ENCODE measurements around the gene ADM2.
A peak's percentile ranks its signal among the peaks of the same experiment; 100 is the strongest.

ADM2 gene

GRCh38 chr22:50522806-50523438, 41.6 kb downstream of the ADM2 start:
- DNase-seq (ENCODE audit: extremely low read depth in 1 of 2, low read depth in 1 of 2): no peak

GRCh38 chr22:50523458-50523805, 42.1 kb downstream of the ADM2 start:
- no peak for DNase-seq (ENCODE audit: extremely low read depth in 1 of 2, low read depth in 1 of 2)

GRCh38 chr22:50523806-50524675, 42.7 kb downstream of the ADM2 start:
- no peak for DNase-seq (ENCODE audit: extremely low read depth in 1 of 2, low read depth in 1 of 2)

GRCh38 chr22:50524676-50525103, 43.3 kb downstream of the ADM2 start:
- no peak for DNase-seq (ENCODE audit: extremely low read depth in 1 of 2, low read depth in 1 of 2)

- peak; percentile 95 to 96 for DNase-seq (ENCODE audit: extremely low read depth in 1 of 2, low read depth in 1 of 2)
Observed at GRCh38 chr22:50525104-50525857, 43.9 kb downstream of the ADM2 start, which contains the start of gene SCO2. Gene SCO2, minus strand, starts transcription at chr22:50525598. Its CDS starts 1,187 bp downstream, at chr22:50524411.

GRCh38 chr22:50525858-50526107, 44.4 kb downstream of the ADM2 start:
- no peak for DNase-seq (ENCODE audit: extremely low read depth in 1 of 2, low read depth in 1 of 2)

GRCh38 chr22:50526108-50526833, 44.9 kb downstream of the ADM2 start:
- DNase-seq (ENCODE audit: extremely low read depth in 1 of 2, low read depth in 1 of 2): peak in 1 of 2 donors; percentile 78

- no peak for DNase-seq (ENCODE audit: extremely low read depth in 1 of 2, low read depth in 1 of 2)
Observed at GRCh38 chr22:50526834-50527801, 45.8 kb downstream of the ADM2 start.

GRCh38 chr22:50527921-50528681, 46.8 kb downstream of the ADM2 start:
- no peak for DNase-seq (ENCODE audit: extremely low read depth in 1 of 2, low read depth in 1 of 2)

- no peak for DNase-seq (ENCODE audit: extremely low read depth in 1 of 2, low read depth in 1 of 2)
Observed at GRCh38 chr22:50528682-50529415, 47.5 kb downstream of the ADM2 start.

- no peak for DNase-seq (ENCODE audit: extremely low read depth in 1 of 2, low read depth in 1 of 2)
Observed at GRCh38 chr22:50529416-50529896, 48.1 kb downstream of the ADM2 start.

GRCh38 chr22:50529897-50530579, 48.7 kb downstream of the ADM2 start, which contains the start of gene TYMP:
Gene TYMP, minus strand, starts transcription at chr22:50530012. Its CDS starts 303 bp downstream, at chr22:50529709.
- DNase-seq (ENCODE audit: extremely low read depth in 1 of 2, low read depth in 1 of 2): no peak

GRCh38 chr22:50530580-50530876, 49.2 kb downstream of the ADM2 start:
- DNase-seq (ENCODE audit: extremely low read depth in 1 of 2, low read depth in 1 of 2): no peak

GRCh38 chr22:50530877-50531545, 49.7 kb downstream of the ADM2 start:
- DNase-seq (ENCODE audit: extremely low read depth in 1 of 2, low read depth in 1 of 2): peak; percentile 74 to 87

GRCh38 chr22:50531546-50531961, 50.2 kb downstream of the ADM2 start:
- DNase-seq (ENCODE audit: extremely low read depth in 1 of 2, low read depth in 1 of 2): no peak

GRCh38 chr22:50531962-50532674, 50.8 kb downstream of the ADM2 start:
- no peak for DNase-seq (ENCODE audit: extremely low read depth in 1 of 2, low read depth in 1 of 2)

Measured in stimulated activated CD8-positive, alpha-beta memory T cell treated with anti-CD3 and anti-CD28 coated beads, Interleukin-7, amount 100 ng/mL, for 48 hours (primary cell).